ENCODE measurements around the gene UBLCP1.
"Not testable (repeated sequence)": the region's sequence is repeated elsewhere in the genome, so short reads cannot be mapped to it uniquely, and the experiment has no call there.

Gene UBLCP1

GRCh38 chr5:159252195-159252594, 10.9 kb upstream of the UBLCP1 start:
- TF ChIP-seq CTCF (conservative IDR thresholded peaks at IDR 0.05; ENCODE audit: low read depth, low read length) = no peak
- no peak for DNase-seq (ENCODE audit: low read depth)
- no peak overlapping the region for H3K4me3 ChIP-seq (ENCODE audit: low read length)

DNA sequence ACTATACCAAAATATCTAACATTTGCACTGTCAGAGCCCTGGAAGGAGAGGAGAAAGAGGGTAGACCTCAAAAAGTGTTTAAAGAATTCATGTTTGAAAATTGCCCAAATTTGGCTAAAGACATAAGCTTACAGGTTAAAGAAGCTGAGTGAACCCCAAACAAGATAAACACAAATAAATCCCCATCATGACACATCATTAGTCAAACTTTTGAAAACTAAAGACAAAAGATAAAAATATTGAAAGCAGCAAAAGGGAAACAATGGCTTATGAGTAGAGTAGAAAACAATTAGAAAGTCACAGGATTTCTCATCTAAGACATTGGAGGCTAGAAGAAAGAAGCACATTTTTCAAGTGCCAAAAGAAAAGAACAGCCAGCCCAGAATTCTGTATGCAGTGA, 6.1 kb upstream of the UBLCP1 start:
- TF ChIP-seq CTCF (conservative IDR thresholded peaks at IDR 0.05; ENCODE audit: low read depth, low read length) = no peak
- no peak for DNase-seq (ENCODE audit: low read depth)
- H3K4me3 ChIP-seq (ENCODE audit: low read length) = no peak overlapping the region

- TF ChIP-seq CTCF (conservative IDR thresholded peaks at IDR 0.05; ENCODE audit: low read depth, low read length) = no peak
- no peak for DNase-seq (ENCODE audit: low read depth)
- H3K4me3 ChIP-seq (ENCODE audit: low read length) = no peak overlapping the region
These were observed 5.3 kb upstream of the UBLCP1 start for GRCh38 chr5:159257629-159258283.

DNA sequence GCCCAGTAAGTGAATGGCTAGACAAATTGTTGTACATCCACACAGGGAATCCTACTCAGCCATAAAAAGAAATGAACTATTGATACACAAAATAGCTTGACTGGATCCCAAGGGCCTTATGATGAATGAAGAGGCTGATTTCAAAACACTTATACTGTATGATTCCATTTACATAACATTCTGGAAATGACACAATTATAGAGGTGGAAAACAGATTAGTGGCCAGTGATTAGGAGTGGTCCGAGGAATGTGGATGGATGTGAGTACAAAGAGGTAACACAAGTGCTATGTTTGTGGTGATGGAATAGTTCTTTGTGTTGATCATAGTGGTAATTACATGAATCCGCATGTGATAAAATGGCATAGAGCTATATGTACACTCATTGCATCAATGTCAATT, 4.7 kb upstream of the UBLCP1 start:
- no peak overlapping the region for H3K4me3 ChIP-seq (ENCODE audit: low read length)
- DNase-seq (ENCODE audit: low read depth) = no peak
- no peak for TF ChIP-seq CTCF (conservative IDR thresholded peaks at IDR 0.05; ENCODE audit: low read depth, low read length)

DNA sequence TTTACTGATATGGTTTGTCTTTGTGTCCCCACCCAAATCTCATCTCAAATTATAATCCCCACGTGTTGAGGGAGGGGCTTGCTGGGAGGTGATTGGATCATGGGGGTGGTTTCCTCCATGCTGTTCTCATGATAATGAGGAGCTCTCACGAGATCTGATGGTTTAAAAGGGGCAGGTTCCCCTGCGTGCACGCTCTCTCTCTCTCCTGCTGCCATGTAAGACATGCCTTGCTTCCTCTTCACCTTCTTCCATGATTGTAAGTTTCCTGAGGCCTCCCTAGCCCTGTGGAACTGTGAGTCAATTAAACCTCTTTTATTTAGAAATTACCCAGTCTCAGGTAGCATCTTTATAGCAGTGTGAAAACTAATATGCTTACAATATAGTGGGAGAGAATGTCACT, 2.9 kb upstream of the UBLCP1 start:
- not testable (repeated sequence) for DNase-seq (ENCODE audit: low read depth); H3K4me3 ChIP-seq (ENCODE audit: low read length)

DNA sequence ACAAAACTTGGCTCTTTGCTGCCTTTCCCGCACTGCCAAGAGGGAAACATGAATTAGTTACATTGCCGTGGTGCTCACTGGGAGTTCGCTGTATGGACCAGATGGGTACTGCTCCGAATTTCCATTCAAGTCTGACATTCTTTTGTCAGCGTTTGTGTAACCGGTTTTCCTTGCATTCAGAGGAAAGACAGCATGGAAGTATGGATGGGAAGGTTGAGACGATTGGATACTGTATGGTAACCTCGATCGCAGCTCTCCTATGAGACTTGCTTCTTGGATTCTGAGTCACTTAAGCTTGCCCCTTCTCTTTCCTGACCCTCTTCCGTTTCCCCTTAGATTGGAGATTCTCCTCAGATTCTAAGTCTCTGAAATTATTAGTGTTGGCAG, 625 bp upstream of the UBLCP1 start:
- no peak for DNase-seq (ENCODE audit: low read depth)
- H3K4me3 ChIP-seq (ENCODE audit: low read length) = peak overlapping the region; percentile 95
- no peak for TF ChIP-seq CTCF (conservative IDR thresholded peaks at IDR 0.05; ENCODE audit: low read depth, low read length)

GRCh38 chr5:159263569-159263905, 447 bp downstream of the UBLCP1 start:
- no peak for DNase-seq (ENCODE audit: low read depth)
- no peak for TF ChIP-seq CTCF (conservative IDR thresholded peaks at IDR 0.05; ENCODE audit: low read depth, low read length)
- peak overlapping the region; percentile 95 for H3K4me3 ChIP-seq (ENCODE audit: low read length)

DNA sequence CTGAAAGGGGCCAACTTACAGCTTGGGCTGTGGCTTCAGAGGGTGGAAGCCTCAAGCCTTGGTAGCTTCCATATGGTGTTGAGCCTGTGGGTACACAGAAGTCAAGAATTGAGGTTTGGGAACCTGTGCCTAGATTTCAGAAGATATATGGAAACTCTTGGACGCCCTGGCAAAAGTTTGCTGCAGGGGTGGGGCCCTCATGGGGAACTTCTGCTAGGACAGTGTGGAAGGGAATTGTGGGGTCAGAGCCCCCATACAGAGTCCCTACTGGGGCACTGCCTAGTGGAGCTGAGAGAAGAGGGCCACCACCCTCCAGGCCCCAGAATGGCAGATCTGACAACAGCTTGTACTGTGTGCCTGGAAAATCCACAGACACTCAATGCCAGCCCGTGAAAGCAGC, 3.7 kb downstream of the UBLCP1 start:
- DNase-seq (ENCODE audit: low read depth); H3K4me3 ChIP-seq (ENCODE audit: low read length): not testable (repeated sequence)

Data from retinal pigment epithelial cell (primary cell).